NCI-H2196 (cell line): ENCODE data around the gene UCK2.

Source experiments
- DNase-seq: peaks from one replicate; lab custom pipeline; 2025; ENCODE audit not compliant: unreplicated experiment; lab: John Stamatoyannopoulos, UW

The UCK2 gene

GRCh38 chr1:165877411-165877810 lies 50.0 kb downstream of the UCK2 start:
- no peak for DNase-seq

- no peak for DNase-seq
Observed at GRCh38 chr1:165877940-165878556, 50.6 kb downstream of the UCK2 start.

- DNase-seq: no peak
Observed at GRCh38 chr1:165879946-165880345, 52.5 kb downstream of the UCK2 start.

GRCh38 chr1:165880993-165881392 lies 53.6 kb downstream of the UCK2 start:
- no peak for DNase-seq

- DNase-seq: no peak
Observed at GRCh38 chr1:165882168-165882837, 54.9 kb downstream of the UCK2 start.

- DNase-seq: no peak
Observed at GRCh38 chr1:165883056-165883455, 55.6 kb downstream of the UCK2 start.

GRCh38 chr1:165884009-165884689 lies 56.7 kb downstream of the UCK2 start:
- no peak for DNase-seq

GRCh38 chr1:165884690-165885304 lies 57.4 kb downstream of the UCK2 start:
- DNase-seq: no peak

- no peak for DNase-seq
Observed at GRCh38 chr1:165885305-165885694, 57.9 kb downstream of the UCK2 start.

GRCh38 chr1:165886193-165886592 lies 58.8 kb downstream of the UCK2 start:
- no peak for DNase-seq

- DNase-seq: no peak
Observed at GRCh38 chr1:165886983-165887382, 59.6 kb downstream of the UCK2 start.

GRCh38 chr1:165887877-165888551 lies 60.6 kb downstream of the UCK2 start:
- DNase-seq: no peak

- DNase-seq: no peak
Observed at GRCh38 chr1:165888552-165888920, 61.1 kb downstream of the UCK2 start.

GRCh38 chr1:165890684-165891083 lies 63.3 kb downstream of the UCK2 start:
- DNase-seq: no peak

GRCh38 chr1:165891111-165891860 lies 63.9 kb downstream of the UCK2 start:
- no peak for DNase-seq

- no peak for DNase-seq
Observed at GRCh38 chr1:165892935-165893334, 65.5 kb downstream of the UCK2 start.

GRCh38 chr1:165893507-165893906 lies 66.1 kb downstream of the UCK2 start:
- no peak for DNase-seq

- no peak for DNase-seq
Observed at GRCh38 chr1:165894591-165894990, 67.2 kb downstream of the UCK2 start.

- DNase-seq: no peak
Observed at GRCh38 chr1:165895451-165895871, 68.0 kb downstream of the UCK2 start.

GRCh38 chr1:165896277-165896676 lies 68.9 kb downstream of the UCK2 start:
- DNase-seq: no peak
